RWPE2 (cell line): ENCODE measurements around the gene NFYB.

Source experiments
- ATAC-seq: fragments of 200-7000 bp; cut with Tn5 transposase; 3 replicates; pipeline ENCODE4 v1.9.1; 2021; ENCODE audit warnings: low read depth
- DNase-seq: peaks from one replicate; pipeline ENCODE4 v3.0.0-alpha.2; 2020; ENCODE audit warnings: low spot score
- H3K27ac ChIP-seq: fragments of 450-650 bp; 2 replicates; pipeline ENCODE4 v1.5.1; 2017; ENCODE audit warnings: mild to moderate bottlenecking; ENCODE audit not compliant: poor library complexity, severe bottlenecking
- H3K27me3 ChIP-seq: fragments of 250-450 bp; sonication (Bioruptor Pico); 2 replicates; pipeline ENCODE4 v1.5.1; 2021; ENCODE audit warnings: mild to moderate bottlenecking, moderate library complexity; ENCODE audit not compliant: insufficient read depth, poor library complexity, severe bottlenecking
- H3K36me3 ChIP-seq: fragments of 250-450 bp; sonication (Bioruptor Pico); 2 replicates; pipeline ENCODE4 v1.5.1; 2020; ENCODE audit warnings: low read depth, mild to moderate bottlenecking, moderate library complexity
- H3K4me1 ChIP-seq: fragments of 250-450 bp; sonication (Bioruptor Pico); 2 replicates; pipeline ENCODE4 v1.5.1; 2021; ENCODE audit warnings: mild to moderate bottlenecking, moderate library complexity; ENCODE audit not compliant: insufficient read depth, poor library complexity, severe bottlenecking
- H3K4me3 ChIP-seq: fragments of 250-450 bp; sonication (Bioruptor Pico); 2 replicates; pipeline ENCODE4 v1.5.1; 2021; ENCODE audit warnings: mild to moderate bottlenecking, moderate library complexity; ENCODE audit not compliant: severe bottlenecking
- H3K9me3 ChIP-seq: fragments of 250-450 bp; sonication (Bioruptor Pico); 2 replicates; pipeline ENCODE4 v1.5.1; 2021; ENCODE audit warnings: mild to moderate bottlenecking, moderate library complexity; ENCODE audit not compliant: severe bottlenecking
- CTCF ChIP-seq: fragments of 450-650 bp; IDR thresholded peaks from one replicate; pipeline ENCODE4 v1.5.1; 2017; ENCODE audit warnings: mild to moderate bottlenecking, moderate library complexity; ENCODE audit not compliant: poor library complexity, severe bottlenecking

NFYB gene

DNA sequence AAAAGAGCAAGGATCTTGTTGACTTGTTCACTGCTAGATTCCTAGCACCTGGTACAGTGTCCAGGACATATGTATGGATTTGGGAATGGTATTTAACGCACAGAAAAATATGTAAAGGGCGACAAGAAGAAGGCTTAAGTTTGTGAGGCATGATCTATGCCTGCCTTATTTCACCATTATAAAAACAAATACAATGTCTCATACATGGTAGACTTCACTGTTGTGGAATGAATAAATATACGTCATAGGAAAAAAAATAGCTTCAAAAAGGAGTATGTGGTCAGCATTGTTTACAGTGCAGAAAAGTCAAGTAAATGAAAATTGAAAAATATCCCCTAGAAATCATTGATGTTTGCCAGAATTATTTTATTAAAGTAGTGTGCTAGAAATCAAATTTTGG lies 43.7 kb downstream of the NFYB start:
- H3K4me1 ChIP-seq, result no peaks in the 10 kb centered on the region
- peaks cover 63% of the 10 kb centered on the region for H3K36me3 ChIP-seq
- DNase-seq (no peak), ATAC-seq (no peak)
- H3K4me3 ChIP-seq, result no peak overlapping the region
- no peaks in the 10 kb centered on the region for H3K27me3 ChIP-seq
- H3K9me3 ChIP-seq, result no peaks in the 10 kb centered on the region
- no peak for TF ChIP-seq CTCF
- no peak overlapping the region for H3K27ac ChIP-seq

- DNase-seq, result no peak
- Histone ChIP-seq H3K4me1 (no peaks in the 10 kb centered on the region), H3K9me3 (no peaks in the 10 kb centered on the region), H3K27ac (no peak overlapping the region), H3K27me3 (no peaks in the 10 kb centered on the region), H3K36me3 (peaks cover 58% of the 10 kb centered on the region), H3K4me3 (no peak overlapping the region)
- ATAC-seq, result no peak
- no peak for TF ChIP-seq CTCF
Observed at GRCh38 chr12:104091136-104091535, 46.9 kb downstream of the NFYB start.

DNA sequence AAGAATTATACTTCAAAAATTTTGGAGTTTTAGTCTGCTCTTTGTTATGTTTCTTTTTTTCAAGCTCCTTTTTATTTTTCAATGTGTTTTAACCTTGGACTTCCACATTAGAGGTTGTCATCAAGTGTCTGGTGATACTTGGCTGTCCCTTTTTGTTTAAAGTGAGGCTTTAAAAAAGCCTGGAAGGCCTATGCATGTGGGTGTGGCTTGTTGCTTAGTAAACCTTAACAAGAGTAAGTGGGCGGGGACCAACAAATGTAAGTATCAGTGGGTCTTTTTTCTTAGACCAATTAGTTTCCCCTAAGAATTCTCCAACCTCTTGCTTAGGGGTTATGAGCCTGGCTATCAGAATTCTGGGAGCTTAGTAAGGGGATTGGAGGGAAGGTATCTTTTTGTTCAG lies 47.3 kb downstream of the NFYB start:
- no peaks in the 10 kb centered on the region for H3K4me1 ChIP-seq
- no peak overlapping the region for H3K27ac ChIP-seq
- no peak overlapping the region for H3K4me3 ChIP-seq
- peaks cover 54% of the 10 kb centered on the region for H3K36me3 ChIP-seq
- no peak for TF ChIP-seq CTCF
- no peaks in the 10 kb centered on the region for H3K9me3 ChIP-seq
- no peaks in the 10 kb centered on the region for H3K27me3 ChIP-seq
- ATAC-seq (no peak), DNase-seq (no peak)

- no peaks in the 10 kb centered on the region for H3K9me3 ChIP-seq
- TF ChIP-seq CTCF, result no peak
- DNase-seq (no peak), ATAC-seq (no peak)
- H3K4me1 ChIP-seq, result no peaks in the 10 kb centered on the region
- H3K4me3 ChIP-seq, result no peak overlapping the region
- peaks cover 68% of the 10 kb centered on the region for H3K36me3 ChIP-seq
- H3K27ac ChIP-seq, result no peak overlapping the region
- no peaks in the 10 kb centered on the region for H3K27me3 ChIP-seq
Observed at GRCh38 chr12:104083769-104084475, 54.1 kb downstream of the NFYB start.

DNA sequence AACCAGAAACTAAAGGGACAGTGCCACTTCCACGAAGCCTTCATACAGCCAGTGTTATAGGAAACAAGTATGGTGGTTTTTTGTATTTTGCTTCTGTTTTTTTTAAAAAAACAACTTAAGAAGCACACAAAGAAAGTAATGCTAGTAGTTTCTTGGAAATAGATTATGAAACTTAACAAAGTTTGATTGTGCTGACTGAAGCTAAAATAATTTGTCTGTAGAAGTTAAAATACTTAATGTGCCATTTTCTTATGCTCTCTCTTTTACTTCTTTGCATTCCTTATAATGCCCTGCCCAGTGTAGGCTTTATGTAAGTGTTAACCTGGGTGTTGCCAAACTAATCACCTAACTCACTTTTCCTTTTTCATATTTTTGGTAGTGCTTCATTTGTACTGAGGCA lies 57.2 kb downstream of the NFYB start:
- TF ChIP-seq CTCF, result no peak
- H3K36me3 ChIP-seq, result peaks cover 55% of the 10 kb centered on the region

More for the DNA sequence above, 57.2 kb downstream of the NFYB start:
- Histone ChIP-seq H3K4me1 (peaks cover 3% of the 10 kb centered on the region), H3K4me3 (no peak overlapping the region), H3K27ac (no peak overlapping the region), H3K9me3 (no peaks in the 10 kb centered on the region), H3K27me3 (no peaks in the 10 kb centered on the region)
- DNase-seq (no peak), ATAC-seq (no peak)
